Peyer's patch (tissue), 4 donors: ENCODE data around the gene SPATA33.

Experiments used
- CTCF ChIP-seq, 6 experiments: fragments of 450-650 bp in 4 of 6; fragments of 200-600 bp in 2 of 6; sonication (generic) in 1 of 6; IDR thresholded peaks; one replicate each; pipeline ENCODE4 v1.5.1; 2017 to 2019; ENCODE audit warnings: antibody characterized with exemption in 6 of 6, mild to moderate bottlenecking in 3 of 6, moderate library complexity in 1 of 6
- POLR2A ChIP-seq, 2 donors: fragments of 450-650 bp; IDR thresholded peaks; one replicate each; pipeline ENCODE4 v1.5.1; 2017; ENCODE audit warnings: antibody characterized with exemption in 2 of 2, mild to moderate bottlenecking in 2 of 2, moderate library complexity in 2 of 2

- TF ChIP-seq CTCF (IDR thresholded peaks at IDR 0.05) = no peak
- TF ChIP-seq POLR2A (IDR thresholded peaks at IDR 0.05) = no peak
Measured at GRCh38 chr16:89623511-89624261, 34.0 kb upstream of the SPATA33 start.
